HFF-Myc (cell line): ENCODE data around the gene CFDP1.

Source experiments
- DNase-seq: peaks from one replicate; pipeline ENCODE4 v3.0.0-alpha.2; 2011; ENCODE audit warnings: low read depth; ENCODE audit errors: extremely low read depth
- H3K4me3 ChIP-seq: replicated peaks from 2 replicates; pipeline ENCODE4 v1.5.1; 2011; ENCODE audit warnings: low read depth, mild to moderate bottlenecking, control low read depth, low read length
- CTCF ChIP-seq: IDR thresholded peaks from 2 replicates; pipeline ENCODE4 v1.5.1; 2012; ENCODE audit warnings: mild to moderate bottlenecking, low read depth, low read length, control low read depth; ENCODE audit errors: missing control alignments

CFDP1 gene

GRCh38 chr16:75423723-75424104 is 9.6 kb downstream of the CFDP1 start:
- DNase-seq = no peak
- no peak overlapping the region for H3K4me3 ChIP-seq
- no peak for TF ChIP-seq CTCF

DNA sequence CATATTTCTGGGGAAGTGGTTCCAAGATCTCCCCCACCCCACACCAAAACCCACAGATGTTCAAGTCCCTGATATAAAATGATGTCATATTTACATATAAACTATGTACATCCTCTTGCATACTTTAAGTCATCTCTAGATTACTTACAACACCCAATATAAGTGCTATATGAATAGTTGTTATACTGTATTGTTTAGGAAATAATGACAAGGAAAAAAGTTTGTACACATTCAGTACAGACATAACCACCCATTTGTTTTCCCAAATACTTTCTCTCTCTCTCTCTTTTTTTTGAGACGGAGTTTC is 11.5 kb downstream of the CFDP1 start:
- TF ChIP-seq CTCF = no peak
- no peak overlapping the region for H3K4me3 ChIP-seq
- no peak for DNase-seq

GRCh38 chr16:75420987-75421819 is 12.1 kb downstream of the CFDP1 start:
- H3K4me3 ChIP-seq = no peak overlapping the region
- no peak for TF ChIP-seq CTCF
- no peak for DNase-seq

- H3K4me3 ChIP-seq = no peak overlapping the region
- no peak for DNase-seq
- TF ChIP-seq CTCF = no peak
Measured at GRCh38 chr16:75416904-75417565, 16.3 kb downstream of the CFDP1 start.

DNA sequence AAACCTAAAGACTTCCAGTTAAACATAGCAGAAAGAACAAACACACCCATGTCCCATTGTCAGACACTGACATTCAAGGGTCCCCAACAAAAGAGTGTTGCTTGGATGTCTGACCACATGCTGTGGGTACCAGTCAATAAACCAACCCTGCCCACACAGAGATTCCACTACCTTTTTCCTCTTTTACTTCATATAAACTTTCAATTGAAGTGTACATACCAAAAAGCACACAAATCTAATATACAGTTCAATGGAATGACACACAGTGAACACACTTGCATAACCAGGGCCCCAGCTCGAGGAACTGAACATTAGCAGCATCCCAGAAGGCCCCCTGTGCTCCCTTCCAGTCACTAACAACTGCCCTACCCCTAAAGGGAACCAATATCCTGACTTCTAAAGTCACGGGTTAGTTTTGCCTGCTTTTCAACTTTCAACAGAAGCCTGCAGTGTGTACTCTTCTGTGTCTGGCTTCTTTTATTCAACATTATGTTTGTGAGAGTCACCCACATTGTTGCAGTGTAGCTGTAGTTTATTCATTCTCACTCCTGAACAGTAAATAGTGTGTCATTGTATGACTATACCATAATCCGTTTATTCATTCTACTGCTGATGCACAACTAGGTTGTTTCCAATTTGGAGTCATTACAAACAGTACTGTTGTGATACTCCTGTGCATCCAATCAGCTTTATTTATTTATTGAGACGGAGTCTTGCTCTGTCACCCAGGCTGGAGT is 18.0 kb downstream of the CFDP1 start:
- H3K4me3 ChIP-seq = no peak overlapping the region
- TF ChIP-seq CTCF = no peak
- no peak for DNase-seq

- DNase-seq = no peak
- H3K4me3 ChIP-seq = no peak overlapping the region
- TF ChIP-seq CTCF = no peak
Measured at GRCh38 chr16:75413951-75414350, 19.4 kb downstream of the CFDP1 start.
